Right hindlimb (tissue), 1 donor: ENCODE data around the gene AFAP1L2.
"Not testable (repeated sequence)": the region's sequence is repeated elsewhere in the genome, so short reads cannot be mapped to it uniquely, and the experiment has no call there.

Source experiments
- DNase-seq: peaks from one replicate; pipeline ENCODE4 v3.0.0-alpha.2; 2018

Gene AFAP1L2

DNA sequence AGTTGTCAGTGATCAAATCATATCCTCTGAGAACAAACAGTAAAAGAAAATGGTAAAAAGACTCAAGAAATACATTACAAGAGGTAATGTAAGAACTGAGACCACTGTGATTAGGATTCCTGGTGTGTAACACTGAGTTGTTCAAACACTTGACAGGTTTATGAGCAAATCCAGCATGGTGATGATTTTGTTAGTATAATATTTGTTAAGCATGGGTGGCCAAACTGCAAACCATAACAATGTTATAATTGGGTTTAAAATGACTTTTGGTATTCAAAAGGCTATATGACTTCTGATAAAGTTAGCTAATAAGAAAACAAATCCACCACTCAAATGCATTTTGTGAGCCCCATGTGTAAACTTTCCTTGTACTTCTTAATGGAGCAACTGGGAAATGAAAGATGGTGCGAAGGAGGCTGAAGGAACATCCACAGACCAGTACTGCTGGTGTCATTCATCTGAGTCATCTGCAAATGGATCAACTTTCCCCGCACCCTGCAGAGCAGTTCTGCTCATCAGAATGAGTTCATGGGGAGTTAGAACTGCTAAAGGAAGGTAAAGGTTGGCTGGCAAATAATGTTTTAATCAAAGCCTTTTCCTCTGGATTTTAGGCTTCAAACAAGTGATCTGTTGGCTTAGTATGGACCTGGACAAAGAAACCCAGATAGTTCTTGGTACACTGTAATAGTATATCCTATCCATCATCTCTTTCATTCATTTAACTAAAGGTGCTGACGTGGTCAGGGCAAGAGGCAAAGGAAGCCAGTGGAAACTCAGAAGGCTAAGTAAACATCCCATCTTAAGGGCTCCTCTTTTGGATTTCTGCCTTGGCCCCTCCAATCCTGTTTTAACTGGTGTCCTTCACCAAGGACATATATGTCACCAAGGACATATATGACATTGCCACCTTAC is 45.0 kb downstream of the AFAP1L2 start:
- DNase-seq, result no peak

- no peak for DNase-seq
Measured at GRCh38 chr10:114357515-114357996, 46.7 kb downstream of the AFAP1L2 start.

- no peak for DNase-seq
Measured at GRCh38 chr10:114356751-114357514, 47.4 kb downstream of the AFAP1L2 start.

GRCh38 chr10:114356126-114356525 is 48.2 kb downstream of the AFAP1L2 start:
- DNase-seq, result no peak

DNA sequence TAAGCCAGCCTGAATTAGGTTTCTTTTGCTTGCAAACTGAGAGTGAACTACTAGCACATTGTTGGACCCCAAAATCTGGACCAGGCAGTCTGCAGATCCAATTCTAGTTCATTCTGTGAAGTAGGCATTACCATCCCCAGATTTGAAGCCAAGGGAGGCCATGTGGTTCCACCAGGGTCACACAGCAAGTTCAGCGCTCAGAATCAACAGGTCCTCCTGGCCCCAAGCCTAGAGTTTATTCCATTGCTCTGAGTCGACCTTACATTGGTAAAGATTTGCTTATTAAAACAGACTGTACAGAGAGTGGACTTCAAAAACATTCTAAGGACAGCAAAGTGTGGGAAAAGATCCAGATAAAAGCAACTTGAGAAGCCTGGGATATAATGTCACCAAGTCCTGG is 50.9 kb downstream of the AFAP1L2 start:
- no peak for DNase-seq

DNA sequence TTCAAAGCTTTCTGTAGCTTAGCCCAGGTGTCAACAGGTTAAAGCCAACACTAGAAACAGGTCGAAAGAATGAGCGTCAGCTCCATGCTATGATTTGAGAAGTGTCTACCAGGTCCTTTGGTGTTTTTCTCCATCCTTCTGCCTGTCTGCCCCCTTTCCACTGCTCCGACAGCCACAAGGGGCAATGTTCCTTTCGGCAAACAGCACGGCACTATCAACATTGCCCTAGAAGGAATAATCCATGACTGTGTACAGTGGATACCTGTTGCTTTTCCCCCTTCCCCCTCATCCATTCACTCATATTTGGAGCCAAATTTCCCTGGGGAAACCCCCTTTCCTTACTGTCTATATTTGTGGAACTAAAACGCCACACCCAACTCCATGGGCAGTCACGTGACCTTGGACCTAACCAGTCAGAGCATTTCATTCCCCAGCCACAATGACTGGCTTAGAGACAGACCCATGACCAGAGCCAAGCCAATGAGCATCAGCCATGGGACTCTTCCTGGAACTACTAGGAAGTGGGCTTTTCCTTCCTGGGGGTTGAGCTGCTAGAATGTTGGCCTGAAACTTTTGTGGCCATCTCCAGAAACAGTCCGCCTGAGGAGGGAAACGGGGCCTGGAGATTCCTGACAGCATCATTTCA is 51.5 kb downstream of the AFAP1L2 start:
- DNase-seq, result no peak

DNA sequence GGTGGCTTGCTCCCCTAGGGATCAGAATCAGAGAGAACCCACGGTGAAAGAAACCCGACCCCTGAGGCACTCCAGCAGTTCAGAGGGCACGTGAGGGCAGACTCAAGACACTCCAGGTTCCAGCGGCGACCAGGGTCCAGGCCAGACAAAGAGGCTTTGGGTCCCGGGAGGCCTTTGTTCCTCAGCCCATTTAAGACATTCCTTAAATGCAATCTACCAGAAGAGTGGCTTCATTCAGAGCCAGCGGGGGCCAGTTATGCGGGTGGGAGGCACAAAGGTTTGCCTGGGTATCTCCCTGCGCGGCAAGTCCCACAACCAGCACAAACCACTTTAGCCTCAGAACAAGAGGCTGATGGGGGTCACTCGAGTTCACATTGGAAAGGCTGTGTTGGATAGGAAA is 53.6 kb downstream of the AFAP1L2 start:
- DNase-seq, result no peak

- peak; percentile 69 for DNase-seq
Measured at GRCh38 chr10:114349522-114350215, 54.6 kb downstream of the AFAP1L2 start.

DNA sequence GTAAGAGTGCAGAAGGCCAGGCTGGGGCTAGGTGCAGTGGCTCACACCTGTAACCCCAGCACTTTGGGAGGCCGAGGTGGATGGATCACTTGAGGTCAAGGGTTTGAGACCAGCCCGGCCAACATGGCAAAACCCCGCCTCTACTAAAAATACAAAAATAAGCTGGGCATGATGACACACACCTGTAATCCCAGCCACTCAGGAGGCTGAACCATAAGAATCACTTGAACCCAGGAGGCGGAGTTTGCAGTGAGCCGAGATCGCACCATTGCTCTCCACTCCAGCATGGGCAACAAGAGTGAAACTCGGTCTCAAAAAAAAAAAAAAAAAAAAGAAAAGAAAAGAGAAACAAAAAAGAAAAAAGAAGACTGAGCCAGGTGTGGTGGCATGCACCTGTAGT is 55.2 kb downstream of the AFAP1L2 start:
- DNase-seq, result not testable (repeated sequence)

DNA sequence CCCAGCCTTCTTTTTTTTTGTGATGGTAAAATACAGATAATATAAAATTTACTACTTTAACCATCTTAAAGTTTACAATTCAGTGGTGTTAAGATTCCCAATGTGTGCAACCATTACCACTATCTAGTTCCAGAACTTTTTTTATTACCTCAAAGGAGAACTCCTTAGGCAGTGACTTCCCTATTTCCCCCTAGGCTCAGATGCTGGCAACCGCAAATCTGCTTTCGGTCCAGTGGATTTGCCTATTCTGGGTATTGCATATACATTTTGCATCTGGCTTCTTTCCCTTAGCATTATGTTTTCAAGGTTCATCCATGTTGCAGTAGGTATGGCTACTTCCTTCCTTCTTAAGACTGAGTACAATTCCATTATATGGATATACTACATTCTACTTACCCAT is 56.5 kb downstream of the AFAP1L2 start:
- DNase-seq, result no peak

DNA sequence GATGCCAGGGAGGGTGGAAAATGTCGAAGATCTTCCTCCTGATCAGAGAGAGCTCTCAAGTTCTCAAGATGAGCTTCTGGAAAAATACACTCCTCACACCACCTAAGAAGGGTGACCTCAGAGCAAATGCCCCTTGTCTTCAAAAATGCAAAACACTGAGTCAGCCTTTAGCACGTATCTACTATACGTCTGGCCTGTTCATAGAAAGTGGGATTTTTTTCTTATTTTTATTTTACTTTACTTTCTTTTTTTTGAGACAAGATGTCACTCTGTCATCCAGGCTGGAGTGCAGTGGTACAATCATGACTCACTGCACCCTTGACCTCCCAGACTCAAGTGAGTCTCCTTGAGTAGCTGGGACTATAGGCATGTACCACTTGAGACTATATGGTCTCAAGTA is 57.1 kb downstream of the AFAP1L2 start:
- no peak for DNase-seq

DNA sequence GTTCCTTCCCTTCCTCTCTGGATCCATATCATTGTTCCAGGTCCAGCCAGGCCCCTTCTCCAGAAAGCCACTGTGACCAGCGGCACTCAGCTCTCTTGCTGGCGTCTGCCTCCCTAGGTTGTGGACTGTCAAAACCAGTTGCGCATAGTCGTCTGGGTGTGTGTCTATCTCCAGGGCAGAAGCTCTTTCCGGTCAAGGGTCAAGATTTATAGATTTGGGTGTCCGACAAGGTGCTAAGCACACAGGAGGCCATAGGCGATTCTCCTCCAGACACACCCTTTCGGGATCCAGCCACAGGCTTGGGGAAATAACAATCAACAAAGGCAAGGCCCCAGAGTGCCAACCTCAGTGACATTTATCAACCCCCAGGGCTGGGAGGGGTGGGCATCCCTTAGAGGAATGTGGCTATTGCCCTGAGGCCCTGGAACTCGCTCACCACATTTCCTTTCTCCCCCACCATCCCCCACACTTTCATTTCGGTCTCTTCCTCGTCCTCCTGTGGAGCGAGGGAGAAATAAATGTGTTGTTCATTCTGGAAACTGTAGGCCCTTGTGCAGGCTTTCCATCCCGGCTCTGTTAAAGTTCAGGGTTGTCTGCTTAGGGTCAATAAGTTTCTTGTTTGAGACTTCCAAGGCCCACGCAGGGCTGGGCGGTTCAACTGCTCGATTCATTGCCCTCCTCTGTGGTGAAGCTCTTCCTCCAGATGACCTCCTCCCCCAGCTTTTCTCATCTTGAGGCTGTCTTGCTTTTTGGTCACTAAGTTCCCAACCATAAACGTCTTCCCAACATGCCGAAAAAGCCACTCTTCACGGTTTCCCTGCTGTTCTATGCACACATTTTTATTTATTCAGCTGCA is 57.9 kb downstream of the AFAP1L2 start:
- DNase-seq, result peak; percentile 59

DNA sequence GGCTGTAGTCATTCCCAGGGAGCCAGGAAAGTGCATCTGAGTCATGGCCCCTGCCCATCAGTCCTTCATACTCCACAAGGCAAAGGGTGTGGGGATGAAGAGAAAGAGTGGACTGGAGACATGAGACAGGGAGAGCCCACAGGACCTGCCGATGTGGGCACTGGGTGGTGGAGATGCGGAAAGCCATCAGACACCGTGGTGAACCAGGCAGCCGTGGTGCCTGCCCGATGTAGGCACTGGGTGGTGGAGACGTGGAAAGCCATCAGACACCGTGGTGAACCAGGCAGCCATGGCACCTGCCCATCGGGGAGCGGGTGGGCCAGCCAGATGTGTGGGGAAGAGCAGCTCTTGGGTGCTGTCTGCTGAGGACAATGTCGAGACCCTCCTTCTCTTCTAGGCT is 58.6 kb downstream of the AFAP1L2 start:
- no peak for DNase-seq

GRCh38 chr10:114343623-114344505 is 60.4 kb downstream of the AFAP1L2 start:
- no peak for DNase-seq

DNA sequence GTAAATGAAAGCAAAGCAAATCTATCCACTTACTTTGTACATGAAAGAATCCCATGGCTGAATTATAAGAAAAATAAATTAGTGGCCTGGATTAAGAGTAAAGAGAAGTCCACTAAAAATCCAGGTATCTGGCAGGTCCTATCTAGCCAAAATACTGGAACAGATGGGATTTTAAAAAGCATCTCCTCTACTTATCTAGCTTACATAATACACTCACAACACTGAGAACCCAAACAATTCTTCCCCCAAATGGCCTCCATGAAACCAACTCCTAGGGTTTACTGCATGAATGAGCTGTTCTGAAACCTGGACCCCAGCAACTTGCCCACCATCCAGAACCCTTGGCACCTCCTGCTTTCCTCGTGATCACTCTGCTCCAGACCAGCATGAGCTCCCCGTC is 61.3 kb downstream of the AFAP1L2 start:
- DNase-seq, result no peak

- DNase-seq, result no peak
Measured at GRCh38 chr10:114340816-114341215, 63.5 kb downstream of the AFAP1L2 start.

DNA sequence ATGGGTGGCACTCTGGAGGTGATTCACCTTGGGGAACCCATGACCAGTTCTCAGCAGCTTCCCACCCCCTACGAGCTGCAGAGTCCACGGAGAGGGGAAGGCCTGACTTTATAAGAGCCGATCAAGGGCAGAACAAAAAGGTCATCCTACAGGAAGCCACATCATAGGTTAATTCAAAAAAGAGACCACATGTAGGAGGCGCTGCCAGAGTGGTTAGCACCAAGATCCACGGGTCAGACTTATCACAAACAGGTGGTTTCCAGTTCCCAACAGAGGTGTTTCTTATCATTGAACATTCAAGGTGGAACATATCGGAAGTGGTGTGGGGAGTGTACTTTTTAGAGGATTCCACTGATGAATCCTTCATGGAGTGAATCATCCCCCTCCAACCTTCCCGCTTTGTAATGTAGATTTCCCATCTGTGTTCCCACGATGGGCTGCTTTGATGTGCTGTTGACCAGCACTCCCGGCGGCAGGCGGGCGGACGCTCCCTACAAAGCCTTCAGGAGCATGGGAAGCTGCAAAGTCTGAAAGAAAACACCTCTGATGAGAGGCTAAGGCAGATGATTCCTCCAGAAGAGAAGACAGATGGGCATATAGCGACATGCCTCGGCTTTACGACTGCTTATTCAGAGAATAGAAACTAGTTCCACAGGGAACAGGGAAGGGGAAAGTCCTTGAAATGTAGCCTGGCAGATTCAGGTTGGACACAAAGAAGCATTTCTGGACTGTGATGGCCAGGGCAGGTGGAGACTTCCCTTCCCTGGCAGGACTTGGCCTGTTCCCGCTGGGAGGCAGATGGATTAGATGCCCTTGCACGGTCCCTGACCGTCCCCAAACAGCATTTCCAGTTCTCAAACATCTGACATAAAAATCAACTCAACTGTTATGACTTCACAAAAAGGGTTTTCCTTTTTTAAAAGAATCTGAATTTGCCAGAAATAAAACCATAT is 66.5 kb downstream of the AFAP1L2 start:
- DNase-seq, result no peak

GRCh38 chr10:114336823-114337509 is 67.3 kb downstream of the AFAP1L2 start:
- no peak for DNase-seq

GRCh38 chr10:114335614-114336013 is 68.7 kb downstream of the AFAP1L2 start:
- no peak for DNase-seq
